OCI-LY3 (cell line): Measurements from ENCODE around the gene TNFRSF18.

Experiments used
- EZH2phosphoT487 ChIP-seq: fragments of 200-600 bp; shearing (Covaris generic); IDR thresholded peaks from 2 replicates; pipeline ENCODE4 v1.6.1; 2018; ENCODE audit warnings: antibody characterized with exemption, mixed run types, low read depth
- TF ChIP-seq, protein P1 (sequence below): fragments of 200-600, 300-600 bp; sonication (generic); IDR thresholded peaks from 2 replicates; pipeline ENCODE4 v1.5.1; 2014; ENCODE audit warnings: antibody characterized with exemption, low read length, low read depth

DNA sequence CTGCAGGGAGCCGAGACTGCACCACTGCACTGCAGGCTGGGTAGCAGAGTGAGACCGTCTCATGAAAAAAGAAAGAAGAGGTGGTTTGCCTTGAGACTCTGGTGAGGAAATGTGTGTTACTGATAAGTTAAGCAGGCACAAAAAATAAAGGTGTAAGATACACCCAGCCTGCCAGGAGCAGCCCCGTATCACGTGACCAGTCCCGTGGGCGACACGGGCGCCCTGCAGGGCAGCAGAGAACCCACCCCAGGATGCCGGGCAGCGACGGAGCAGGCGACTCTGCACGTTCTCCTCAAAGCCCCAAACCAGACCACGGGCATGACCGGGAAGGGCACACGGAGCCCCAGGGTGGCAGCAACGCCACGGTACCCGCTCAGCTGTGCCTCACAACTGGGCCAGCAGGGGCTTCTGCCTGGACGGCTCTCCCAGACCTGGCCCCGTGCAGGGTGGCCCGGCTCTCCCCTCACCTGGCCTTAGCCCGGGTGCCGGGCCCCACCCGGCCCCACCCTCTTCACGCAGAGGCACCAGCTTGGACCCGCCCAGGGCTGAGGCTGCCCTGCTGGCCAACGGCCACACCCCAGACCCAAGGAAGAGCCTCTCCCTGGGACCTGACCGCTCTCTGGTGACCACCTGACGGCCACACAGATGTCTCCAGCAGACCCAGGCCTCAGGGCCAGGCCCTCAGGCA lies 15.6 kb upstream of the TNFRSF18 start:
- TF ChIP-seq, protein P1, sequence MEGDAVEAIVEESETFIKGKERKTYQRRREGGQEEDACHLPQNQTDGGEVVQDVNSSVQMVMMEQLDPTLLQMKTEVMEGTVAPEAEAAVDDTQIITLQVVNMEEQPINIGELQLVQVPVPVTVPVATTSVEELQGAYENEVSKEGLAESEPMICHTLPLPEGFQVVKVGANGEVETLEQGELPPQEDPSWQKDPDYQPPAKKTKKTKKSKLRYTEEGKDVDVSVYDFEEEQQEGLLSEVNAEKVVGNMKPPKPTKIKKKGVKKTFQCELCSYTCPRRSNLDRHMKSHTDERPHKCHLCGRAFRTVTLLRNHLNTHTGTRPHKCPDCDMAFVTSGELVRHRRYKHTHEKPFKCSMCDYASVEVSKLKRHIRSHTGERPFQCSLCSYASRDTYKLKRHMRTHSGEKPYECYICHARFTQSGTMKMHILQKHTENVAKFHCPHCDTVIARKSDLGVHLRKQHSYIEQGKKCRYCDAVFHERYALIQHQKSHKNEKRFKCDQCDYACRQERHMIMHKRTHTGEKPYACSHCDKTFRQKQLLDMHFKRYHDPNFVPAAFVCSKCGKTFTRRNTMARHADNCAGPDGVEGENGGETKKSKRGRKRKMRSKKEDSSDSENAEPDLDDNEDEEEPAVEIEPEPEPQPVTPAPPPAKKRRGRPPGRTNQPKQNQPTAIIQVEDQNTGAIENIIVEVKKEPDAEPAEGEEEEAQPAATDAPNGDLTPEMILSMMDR: no peak
- no peak for TF ChIP-seq EZH2phosphoT487
